Left renal pelvis (tissue), 4 donors: ENCODE data around the gene EFCAB6. TPM values are rescaled to one million over a fixed set of nuclear protein-coding genes. Genes with fewer than 3 reads are reported as not detected.

Experiments
- DNase-seq, 4 donors: peaks; one replicate each; pipeline ENCODE4 v3.0.0-alpha.2; 2013; ENCODE audit warnings: low read depth in 4 of 4, low spot score in 3 of 4
- polyA plus RNA-seq, 4 donors: library from polyadenylated mRNA; unstranded; fragments of 120-200 nt; gene quantifications; one replicate each; pipeline ENCODE4 v1.2.1, GENCODE V29; 2013; ENCODE audit not compliant: insufficient read length in 4 of 4

The EFCAB6 gene
- polyA plus RNA-seq, 4 donors: 1.4 to 5.7 (median 4.8) TPM

DNA sequence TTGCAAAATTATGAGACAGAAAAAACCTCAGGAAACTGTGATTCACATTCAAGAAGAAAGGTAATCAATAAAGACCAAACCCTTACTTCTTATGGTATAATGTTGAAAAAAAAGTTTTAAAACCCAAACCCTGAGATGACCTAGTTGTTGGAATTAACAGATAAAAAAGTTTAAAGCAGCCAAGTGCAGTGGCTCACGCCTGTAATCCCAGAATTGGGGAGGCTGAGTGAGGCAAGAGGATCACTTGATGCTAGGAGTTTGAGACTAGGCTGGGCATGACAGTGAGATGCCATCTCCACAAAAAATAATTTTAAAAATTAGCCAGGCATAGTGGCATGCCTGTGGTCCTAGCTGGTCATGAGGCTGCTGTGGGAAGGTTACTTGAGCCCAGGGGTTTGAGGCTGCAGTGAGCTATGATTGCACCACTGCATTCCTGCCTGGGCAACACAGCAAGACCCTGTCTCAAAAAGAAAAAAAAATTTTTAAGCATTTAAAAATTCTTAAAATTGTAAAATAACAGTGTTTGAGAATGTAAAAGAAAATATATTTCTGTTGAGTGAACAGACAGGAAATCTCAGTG is 85.1 kb downstream of the EFCAB6 start:
- no peak for DNase-seq

DNA sequence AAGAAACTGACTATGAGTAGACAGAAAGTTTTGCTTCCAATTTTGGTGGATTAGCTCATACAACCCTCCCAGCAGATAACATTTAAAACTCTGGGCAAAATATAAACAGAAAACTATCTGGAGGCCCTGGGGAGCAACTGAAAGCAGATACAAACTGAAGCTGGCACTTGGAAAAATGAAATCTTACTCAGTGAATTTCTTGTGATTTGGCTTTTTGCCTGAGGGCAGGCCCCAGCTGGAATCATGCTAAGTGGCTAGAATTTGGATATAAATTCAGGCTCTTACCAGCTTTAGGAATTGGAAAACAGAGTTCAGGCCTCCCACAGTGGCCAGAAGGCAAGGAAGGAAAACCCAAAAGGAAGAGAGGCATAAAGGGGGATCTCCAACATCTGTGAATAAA is 85.8 kb downstream of the EFCAB6 start:
- DNase-seq: no peak

DNA sequence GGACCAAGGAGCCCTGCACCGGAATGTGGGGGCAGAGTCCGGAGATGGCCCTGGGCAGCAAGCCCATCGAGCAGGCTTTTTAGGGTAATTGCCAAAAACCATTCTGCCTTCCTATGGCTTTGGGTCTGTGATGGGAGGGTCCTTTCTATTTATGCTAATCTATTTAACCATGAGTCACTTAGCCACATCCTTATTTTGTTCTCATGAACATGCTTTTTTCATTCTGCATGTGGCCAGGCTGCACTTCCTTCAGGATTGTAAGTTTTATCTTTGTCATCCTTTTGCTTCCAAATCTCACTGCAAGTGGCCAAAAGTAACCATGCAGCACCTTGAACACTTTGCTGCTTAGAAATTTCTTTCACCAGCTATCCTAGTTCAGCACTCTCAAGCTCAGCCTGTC is 88.3 kb downstream of the EFCAB6 start:
- DNase-seq: no peak

DNA sequence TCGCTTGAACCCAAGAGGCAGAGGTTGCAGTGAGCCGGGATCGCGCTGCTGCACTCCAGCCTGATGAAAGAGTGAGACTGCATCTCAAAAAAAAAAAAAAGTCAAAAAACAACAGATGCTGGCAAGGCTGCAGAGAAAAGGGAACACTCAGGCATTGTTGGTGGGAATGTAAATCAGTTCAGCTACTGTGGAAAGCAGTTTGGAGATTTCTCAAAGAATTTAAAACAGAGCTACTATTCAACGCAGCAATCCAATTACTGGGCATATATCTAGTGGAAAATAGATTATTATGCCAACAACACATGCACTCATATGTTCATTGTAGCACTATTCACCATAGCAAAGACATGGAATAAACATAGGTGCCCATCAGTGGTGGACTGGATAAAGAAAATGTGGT is 89.7 kb downstream of the EFCAB6 start:
- no peak for DNase-seq

DNA sequence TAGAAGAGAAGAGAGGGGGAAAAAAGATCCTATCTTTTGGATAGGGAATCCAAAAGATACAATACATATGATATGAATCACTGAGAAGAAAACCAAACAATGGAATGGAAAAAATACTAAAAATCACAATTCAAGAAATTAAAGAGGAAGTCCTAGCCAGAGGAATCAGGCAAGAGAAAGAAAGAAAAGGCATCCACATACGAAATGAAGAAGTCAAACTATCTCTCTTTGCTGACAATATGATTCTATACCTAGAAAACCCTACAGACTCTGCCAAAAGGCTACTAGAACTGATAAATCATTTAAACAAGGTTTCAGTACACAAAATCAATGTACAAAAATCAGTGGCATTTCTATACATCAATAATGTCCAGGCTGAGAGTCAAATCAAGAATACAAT is 91.4 kb downstream of the EFCAB6 start:
- no peak for DNase-seq

DNA sequence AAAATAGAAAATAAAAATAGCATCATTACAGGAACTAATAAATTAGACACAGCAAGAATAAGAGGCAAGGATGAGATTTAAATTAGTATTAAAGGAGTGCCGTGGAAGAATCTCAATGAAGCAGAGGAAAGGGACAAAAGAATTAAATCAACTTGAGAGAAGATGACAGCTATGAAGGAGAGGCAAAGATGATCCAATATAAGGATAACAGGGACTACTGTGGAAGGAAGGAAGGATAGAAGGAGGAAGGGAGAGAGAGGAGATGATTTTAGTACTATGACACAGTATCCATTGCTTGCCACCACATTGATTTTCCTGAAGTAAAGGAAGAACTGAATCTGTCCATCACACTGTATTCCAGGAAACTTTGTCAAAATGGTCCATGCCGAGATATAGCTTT is 98.0 kb downstream of the EFCAB6 start:
- no peak for DNase-seq

DNA sequence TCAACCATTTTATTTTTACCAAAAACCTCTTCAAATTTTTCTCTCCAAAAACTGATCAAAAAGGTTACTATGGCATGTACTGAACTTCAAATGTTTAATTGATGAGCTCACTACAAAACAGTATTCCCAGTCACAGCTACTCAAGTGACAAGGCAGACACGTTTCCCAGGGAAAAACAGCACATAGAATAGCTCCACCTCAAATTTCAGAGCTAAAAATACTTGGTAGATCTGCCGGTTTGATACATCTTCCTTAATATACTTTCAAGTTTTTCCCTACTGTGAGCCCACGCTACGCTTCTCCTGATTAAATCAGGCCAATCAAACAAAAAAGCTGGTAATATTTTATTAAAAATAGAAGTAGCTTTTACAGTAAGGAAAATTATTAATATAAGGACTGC is 100.4 kb downstream of the EFCAB6 start:
- DNase-seq: no peak

DNA sequence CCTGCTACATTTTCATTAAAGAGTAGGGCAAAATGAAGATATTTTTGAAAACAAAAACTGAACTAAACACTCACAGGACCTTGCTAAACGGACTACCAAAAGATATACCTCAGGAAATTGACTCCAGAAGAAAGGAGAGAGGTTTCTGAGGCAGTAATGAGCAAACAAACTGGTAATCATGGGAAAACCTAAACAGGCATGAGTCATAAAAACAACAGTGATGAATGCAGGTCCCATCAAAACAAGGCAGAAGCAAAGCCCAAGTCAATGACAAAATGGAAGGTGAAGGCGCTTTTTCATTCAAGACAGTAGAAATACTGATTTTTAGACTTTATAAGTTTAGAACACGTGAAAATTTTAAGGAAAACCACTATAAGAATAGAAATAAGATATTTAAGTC is 104.5 kb downstream of the EFCAB6 start:
- DNase-seq: no peak

DNA sequence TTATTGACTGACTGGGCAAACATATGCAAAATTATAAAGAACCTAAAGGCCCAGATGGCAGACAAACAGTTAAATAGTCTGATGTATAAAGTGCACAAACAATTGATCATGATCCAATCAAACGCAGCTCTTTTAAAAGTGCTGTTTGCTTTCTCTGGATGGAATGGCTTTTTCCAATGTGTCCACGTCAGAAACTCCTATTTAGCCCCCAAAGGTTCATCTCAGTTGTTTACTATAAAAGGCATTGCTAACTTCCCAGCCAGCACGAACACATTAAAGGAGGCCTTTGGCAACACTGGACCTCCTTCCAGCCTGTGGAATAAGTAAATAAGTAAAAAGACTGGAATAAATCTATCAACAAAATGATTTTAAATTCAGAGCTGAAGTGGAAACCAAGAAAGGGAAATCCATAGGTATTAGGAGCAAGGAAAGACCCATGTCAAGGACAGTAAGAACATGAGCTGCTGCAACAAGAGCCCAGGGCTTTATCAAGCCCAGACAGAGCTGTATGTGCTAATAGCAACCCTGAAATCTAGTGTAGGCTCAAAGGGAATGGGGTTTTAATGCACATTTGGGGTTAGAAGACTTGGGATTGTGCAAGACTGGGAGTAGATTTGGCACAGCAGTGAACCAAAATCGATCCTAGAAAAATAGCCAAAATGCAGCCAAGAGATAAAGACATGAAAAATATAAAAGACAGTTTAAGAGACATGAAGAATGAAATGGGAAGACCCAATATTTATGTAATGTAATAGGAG is 105.4 kb downstream of the EFCAB6 start:
- DNase-seq: no peak

DNA sequence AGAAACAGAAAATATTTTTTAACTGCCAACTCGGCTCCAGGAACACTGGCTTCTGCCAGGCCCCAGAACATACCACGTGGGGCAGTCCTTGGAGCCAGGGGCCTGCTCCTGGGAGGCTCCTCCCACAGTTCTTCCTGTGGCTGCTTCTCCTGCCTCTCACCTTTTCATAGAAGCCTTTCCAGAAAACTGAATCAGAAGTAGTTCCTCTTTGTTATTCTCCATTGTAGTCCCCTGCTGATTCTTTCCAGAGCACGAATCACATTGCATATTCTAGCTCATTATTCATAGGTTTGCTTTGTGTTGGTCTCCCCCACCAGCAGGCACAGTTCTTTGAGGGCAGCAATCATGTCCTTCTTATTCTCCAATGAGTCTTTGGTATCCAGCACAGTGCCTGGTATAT is 106.0 kb downstream of the EFCAB6 start:
- no peak for DNase-seq

DNA sequence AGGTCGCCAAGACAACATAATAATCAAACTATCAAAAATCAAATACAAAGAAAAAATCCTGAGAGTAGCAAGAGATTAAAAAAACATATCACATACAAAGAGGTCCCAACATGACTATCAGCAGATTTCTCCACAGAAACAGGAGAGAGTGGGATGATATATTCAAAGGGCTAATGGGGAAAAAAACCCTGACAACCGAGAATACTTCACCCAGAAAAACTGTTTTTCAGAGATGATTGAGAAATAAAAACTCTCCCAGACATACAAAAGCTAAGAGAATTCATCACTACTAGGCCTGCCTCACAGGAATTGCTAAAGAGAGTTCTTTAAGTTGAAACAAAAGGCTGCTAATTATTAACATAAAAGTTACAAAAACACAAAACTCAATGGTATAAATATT is 108.1 kb downstream of the EFCAB6 start:
- no peak for DNase-seq

DNA sequence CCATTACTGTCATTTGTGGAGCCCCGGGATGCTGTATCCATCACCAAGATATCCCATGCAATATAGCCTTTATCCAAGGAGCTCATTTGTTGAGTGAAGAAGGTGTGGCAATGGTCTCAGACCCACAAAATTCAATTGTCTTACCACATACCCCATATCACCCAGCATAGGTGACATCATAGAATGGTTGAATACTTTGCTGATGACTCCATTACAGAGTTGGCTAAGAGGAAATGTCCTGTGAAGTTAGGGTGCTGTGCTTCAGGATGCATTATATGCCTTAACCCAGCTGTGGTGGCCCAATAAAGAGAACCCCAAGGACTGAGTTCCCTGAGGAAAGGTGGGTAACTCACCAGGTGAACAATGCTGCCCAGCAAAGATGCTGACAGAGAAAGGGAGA is 113.7 kb downstream of the EFCAB6 start:
- DNase-seq: no peak

DNA sequence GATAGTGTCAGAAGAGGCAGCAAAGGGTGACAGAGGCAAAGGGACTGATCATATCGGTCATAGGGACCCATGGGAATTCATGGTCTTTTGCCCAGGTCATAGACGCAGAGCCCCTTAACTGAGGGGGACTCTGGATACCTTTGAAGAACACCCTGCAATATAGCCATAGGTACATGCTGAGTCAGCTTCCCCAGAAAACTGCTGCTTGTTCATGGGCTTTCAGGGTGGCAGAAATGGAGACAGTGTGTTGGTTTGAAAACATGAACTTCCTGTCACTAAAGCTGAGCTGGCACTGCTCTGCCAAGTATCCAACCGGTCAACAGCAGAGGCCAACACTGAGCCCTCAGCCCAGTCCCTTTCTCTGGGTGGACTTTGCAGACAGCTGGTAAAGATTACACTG is 114.2 kb downstream of the EFCAB6 start:
- no peak for DNase-seq

DNA sequence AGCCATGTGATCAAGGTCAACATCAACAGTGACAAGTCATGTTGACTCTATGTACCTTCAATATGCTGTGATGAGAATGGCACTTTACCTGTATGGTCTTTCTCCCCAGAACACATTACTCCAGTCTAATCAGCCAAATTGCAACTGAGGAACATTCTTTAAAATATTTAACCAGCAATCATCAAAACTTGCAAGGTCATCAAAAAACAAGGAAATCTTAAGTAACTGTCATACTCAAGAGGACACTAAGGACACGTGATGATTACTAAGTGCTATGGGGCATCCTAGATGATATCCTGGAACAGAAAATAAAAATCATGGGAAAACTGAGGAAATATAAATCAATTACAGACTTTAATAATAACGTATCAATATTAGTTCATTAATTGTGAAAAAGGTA is 118.9 kb downstream of the EFCAB6 start:
- no peak for DNase-seq

DNA sequence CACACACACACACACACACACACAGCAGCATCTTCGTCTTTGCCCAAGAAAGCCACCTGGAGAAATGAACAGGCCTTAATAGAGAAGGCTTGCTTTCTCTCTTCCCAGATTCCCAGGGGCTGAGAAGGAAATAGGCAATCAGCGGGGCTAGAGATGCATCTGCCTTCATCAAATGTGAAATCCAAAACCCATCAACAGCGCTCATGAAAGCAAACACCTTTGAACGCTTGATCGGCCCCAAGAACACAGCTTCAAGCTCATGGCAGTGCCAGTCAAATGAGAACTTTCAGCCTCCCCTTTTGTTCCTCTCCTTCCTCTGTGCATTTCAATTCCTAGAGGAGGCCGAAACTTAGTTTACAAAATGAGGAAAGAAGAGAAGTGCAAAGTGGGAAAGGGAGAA is 122.7 kb downstream of the EFCAB6 start:
- peak in 1 of 4 donors; percentile 27 for DNase-seq

DNA sequence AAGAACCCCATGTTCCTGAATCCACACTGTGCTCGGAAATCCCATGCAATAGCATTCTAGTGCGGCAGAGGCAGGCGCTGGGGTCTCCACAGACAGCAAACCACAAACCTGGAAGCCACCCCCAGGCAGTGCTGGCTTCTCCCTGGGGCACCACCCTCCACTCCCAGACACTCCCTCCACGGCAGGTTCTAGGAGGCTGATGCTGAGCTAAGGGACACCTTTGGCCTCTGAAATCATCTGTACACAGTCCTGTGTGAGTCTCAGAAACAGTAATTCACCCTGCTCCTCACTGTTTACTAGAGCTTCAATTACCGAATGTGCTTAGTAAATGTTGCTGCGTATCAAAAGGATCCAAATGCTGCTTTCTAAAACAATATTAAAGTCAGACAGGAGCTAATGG is 129.3 kb downstream of the EFCAB6 start:
- DNase-seq: no peak

DNA sequence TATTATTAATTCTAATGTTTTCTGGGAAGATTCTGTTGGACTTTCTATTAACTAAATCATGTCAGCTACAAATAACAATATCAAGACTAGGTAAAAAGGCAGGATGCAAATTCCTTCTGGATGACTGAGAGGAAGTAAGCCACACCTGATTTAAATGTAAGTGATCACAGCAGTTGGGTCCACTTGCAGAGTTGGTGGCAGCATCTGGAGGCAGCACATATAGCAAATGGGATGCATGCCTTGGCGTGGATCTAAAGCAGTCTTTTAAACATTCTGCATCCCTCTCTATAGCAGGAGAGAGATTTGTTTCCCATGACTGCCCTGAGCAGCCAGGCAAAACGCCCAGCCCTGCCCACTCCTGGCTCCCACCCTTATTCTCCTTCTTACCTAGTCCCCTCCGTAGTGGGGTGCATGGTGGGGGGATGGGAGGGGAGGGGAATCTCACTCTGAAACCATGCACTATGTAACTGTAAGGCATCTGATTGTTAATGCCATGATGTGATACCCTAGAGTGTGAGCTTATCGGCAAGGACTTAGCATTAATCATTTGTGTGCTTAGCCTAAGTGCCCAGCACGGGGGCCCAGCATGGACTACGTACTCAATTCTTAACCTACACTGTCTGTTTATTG is 130.3 kb downstream of the EFCAB6 start:
- DNase-seq: no peak

DNA sequence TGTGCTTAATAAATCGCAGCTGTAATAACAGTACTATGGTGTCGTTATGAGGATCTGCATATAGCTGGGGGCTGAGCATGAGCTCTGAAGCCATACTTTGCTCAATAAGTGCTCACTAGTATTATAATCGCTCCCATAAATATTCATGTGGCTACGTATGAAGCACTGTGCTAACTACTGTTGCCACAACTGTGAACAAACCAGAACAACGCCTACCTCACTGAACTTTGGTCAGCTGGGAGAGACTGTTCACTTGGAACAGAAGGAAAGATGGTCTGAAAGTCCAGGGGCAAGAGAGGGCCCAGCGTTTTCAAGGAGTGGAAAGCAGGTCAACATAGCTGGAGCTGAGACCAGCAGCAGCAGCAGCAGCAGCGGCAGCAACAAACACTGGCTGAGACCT is 141.6 kb downstream of the EFCAB6 start:
- peak in 1 of 4 donors; percentile 18 for DNase-seq

DNA sequence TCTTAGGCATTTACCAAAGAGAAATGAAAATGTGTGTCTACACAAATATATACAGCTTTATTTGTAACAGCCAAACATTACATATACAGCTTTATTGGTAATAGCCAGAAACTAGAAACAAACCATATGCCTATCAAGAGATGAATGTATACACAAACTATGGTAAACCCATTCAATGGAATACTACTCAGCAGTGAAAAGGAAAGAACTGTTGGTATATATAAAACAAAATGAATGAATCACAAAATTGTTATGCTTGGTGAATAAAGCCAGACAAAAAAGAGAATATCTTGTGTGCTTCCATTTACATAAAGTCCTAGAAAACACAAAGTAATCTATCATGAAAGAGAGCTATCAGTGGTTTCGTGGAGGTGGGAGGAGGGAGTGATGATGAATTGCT is 142.9 kb downstream of the EFCAB6 start:
- DNase-seq: no peak

DNA sequence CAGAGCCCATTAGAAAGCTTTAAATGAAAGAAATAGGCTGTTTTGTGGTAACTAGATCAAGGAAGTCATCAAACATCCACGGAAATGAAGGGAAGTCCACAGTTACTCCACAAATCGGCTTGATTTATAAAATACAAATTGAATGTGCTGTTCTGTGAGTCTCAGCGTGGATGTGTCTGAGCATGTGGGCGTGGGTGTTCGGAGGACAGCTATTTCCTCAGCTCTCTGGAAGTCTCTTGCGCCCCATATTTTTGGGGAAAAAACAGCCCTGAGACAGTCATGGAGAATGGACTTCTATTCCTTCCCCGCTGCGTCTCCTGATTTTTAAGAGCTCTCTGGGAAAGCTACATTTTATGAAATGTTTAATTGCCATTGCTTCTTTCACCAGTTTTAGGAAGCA is 144.4 kb downstream of the EFCAB6 start:
- DNase-seq: no peak

DNA sequence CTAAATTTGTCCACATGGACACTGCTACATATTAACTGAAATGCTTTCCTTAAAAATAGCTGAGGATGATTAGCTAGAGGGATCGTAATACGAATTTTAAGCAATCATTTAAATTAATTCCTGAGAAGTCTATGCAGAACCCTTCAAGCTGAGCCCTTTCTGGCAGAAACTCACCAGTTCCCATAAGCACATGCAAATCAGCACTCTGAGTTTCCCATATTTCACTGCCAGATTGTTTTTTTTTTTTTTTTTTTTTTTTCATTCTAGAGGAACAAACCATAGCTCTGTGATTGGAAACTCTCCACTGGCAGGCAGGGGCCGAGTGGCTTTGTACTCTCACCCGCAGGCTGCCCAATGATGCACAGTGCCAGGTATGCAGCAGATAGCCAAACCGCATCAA is 145.6 kb downstream of the EFCAB6 start:
- no peak for DNase-seq

DNA sequence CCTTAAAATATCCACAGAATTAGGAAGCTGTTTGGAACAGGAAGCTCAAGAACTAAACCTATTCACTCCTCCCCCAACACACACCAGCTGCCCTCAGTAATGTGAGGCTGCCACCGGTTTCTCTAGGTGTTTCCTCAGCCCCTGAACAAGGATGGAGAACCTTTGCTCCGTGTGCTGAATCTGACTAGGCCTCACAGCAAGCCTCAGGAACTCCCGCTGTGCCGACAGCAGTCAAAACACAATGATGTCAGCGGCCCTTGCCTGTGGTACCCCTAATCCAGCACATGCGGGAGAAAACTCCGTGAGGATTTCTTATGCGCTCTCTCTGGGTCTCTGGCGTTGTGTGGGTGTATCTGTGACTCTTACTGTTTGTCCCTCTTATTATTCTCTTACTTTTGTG is 153.3 kb downstream of the EFCAB6 start:
- no peak for DNase-seq
